NCI-H128 (cell line): Measurements from ENCODE around the gene PDPK1.
A peak's percentile ranks its signal among the peaks of the same experiment; 100 is the strongest.

Source experiments
- DNase-seq: peaks from one replicate; lab custom pipeline; 2025; ENCODE audit not compliant: unreplicated experiment; lab: John Stamatoyannopoulos, UW

The PDPK1 gene

DNA sequence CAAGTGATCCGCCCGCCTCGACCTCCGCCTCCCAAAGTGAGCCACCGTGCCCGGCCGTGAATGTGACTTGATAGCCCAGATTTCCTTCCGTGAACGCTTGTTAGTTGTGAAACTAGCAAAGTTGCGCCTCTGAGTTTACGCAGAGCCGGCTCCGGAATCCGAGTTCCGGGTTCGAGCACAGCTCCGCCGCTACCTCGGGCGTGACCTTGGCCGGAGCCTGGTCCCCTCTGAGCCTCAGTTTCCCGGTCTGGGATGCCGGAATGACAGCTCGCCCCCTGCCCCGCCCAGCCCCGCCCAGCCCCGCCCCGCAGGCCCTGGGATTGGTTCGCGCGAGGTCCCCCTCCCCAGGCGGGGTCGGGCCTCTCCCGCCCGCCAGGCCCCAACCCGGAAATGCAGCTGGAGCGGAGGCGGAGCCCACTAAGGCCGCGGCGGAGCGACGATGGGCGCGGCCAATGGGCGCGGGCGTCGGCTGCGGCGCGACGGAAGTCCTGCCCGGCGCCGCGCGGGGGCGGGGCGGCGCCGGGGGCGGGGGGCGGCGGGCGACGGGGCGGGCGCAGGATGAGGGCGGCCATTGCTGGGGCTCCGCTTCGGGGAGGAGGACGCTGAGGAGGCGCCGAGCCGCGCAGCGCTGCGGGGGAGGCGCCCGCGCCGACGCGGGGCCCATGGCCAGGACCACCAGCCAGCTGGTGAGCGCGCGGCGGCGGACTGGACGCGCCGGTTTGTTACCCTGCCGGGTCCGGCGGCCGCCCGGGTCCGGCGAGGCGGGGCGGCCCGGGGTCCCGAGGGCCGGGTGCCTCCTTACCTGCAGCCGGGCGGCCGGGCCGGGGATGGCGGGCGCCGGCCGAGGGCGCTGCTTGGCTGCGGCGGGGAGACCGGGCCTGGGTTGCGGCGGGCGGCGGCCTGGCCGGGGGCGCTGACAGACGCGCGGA, at the start of gene PDPK1:
PDPK1 (plus strand) TSS at position 571 of the 929 bp plus-strand sequence; CDS start at position 663, 92 bp downstream.
- peak; percentile 77 for DNase-seq

DNA sequence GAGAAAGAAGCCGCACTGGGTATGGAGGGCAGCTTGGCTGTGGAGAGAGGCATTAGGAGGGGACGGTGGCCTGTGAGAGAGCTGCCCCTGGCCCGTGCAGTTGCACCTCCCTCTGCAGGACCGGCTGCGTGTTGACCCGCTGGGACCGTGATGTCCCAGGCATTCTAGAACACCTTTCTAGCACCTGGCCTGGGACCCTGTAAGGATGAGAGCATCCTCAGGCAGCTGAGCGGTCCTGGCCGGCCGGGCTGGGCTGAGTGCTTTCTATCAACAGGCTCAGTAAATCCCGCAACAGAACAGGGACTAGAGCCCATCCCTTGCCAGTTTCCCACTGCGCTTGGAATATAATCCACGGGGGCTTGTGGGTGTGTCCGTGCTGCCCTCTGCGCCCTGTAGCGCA, 48.2 kb upstream of the PDPK1 start:
- DNase-seq = no peak

DNA sequence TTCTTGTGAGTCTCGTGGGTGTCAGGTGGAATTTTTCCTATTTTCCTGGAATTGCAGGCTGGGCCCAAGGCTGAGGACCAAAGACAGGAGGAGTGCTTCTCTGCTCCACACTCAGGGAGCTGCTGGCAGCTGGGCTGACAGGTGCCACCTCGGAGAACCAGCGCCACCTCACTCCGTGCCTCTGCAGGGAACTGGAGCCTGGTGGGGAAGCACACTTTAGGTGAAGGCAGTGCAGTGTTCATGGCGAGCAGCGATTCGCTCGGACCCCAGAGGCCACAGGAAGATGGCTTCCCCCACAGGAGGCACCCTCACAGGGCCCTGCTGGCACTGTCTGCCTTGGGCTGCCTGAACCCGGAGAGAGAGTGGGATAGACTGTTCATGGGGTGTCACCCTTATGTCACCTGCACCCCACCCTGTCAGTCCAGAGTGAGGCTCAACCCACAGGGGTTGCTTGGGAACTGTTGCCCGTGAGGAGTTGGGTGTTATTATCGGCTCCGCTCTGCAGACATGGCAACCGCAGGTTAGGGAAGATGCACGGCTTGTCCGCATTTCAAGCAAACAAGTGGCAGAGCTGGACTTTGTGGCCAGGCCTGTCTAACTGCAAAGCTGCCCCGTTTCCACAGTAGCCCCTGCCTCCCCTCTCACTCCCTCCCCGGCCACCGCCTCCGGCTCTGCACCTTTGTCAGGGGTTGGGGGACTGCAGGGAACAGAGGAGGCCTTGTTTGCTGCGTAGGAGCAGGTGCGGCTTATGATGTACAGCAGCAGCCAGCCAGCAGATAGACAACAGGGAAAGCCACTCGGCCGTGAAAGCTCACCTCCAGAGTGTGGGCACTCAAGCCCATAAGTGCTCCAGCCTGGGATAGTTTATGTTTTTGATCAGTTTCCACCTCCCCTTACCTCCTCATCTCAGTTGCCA, 47.4 kb upstream of the PDPK1 start:
- DNase-seq = peak; percentile 43

DNA sequence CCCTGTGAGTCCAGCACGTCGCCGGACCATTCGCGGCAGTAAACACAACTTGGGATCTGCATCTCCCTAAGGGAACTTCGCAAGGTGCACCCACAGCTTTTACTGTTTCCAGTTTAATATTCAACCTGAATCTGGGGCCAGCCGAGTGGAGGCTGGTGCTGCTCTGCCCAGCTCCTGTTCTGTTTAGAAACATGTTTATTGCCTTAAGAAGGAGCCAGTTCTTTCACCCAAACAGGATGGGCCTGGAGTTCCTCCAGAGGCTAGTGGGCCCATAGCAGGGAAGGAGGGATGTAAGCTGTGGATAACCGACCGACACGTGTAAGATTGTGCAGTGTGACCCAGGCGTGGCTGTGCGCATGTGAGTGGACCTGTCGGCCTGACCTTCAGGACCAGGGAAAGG, 45.5 kb upstream of the PDPK1 start:
- DNase-seq = no peak

DNA sequence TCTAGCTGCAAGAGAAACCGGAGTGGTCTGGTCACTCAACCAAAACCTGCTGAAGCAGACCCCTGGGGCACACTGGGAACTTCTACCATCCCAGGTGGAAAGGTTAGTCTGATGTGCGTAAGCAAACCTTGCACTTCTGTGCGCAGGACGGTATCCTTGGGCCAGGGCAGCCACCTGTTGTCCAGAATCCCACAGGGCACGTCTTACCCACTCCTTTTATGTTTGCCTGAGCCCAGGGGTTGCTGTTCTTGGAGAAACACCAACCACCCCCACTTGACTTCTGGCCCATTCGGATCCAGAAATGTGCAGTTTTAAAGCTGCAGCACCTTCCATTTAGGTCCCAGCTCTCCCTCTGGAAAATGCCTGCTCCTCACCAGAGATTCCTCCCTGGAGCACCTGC, 44.2 kb upstream of the PDPK1 start:
- DNase-seq = no peak

DNA sequence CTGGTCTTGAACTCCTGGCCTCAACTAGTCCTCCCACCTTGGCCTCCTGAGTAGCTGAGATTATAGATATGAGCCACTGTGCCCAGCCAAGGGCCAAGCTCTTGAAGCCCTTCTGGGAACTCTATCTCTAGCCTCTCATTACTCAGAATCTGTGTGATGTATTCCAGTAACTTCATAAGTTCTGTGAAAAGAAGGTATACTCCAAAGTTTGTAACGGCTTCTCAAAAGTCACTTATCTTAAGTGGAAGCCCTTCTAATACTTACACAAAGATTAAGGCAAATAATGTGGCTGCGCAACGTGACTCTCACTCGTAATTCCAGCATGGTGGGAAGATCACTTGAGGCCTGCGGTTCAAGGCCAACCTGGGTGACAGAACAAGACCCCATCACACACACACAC, 43.2 kb upstream of the PDPK1 start:
- DNase-seq = no peak

DNA sequence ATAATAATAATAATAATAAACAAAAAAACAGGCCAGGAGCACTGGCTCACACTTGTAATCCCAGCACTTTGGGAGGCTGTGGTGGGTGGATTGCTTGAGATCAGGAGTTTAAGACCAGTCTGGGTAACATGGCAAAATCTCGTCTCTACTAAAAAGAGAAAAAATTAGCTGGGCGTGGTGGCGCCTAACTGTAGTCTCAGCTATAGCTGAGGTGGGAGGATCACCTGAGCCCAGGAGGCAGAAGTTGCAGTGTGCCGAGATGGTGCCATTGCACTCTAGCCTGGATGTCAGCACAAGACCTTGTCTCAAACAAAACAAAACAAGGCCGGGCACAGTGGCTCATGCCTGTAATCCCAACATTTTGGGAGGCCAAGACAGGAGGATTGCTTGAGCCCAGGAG, 42.8 kb upstream of the PDPK1 start:
- DNase-seq = no peak

DNA sequence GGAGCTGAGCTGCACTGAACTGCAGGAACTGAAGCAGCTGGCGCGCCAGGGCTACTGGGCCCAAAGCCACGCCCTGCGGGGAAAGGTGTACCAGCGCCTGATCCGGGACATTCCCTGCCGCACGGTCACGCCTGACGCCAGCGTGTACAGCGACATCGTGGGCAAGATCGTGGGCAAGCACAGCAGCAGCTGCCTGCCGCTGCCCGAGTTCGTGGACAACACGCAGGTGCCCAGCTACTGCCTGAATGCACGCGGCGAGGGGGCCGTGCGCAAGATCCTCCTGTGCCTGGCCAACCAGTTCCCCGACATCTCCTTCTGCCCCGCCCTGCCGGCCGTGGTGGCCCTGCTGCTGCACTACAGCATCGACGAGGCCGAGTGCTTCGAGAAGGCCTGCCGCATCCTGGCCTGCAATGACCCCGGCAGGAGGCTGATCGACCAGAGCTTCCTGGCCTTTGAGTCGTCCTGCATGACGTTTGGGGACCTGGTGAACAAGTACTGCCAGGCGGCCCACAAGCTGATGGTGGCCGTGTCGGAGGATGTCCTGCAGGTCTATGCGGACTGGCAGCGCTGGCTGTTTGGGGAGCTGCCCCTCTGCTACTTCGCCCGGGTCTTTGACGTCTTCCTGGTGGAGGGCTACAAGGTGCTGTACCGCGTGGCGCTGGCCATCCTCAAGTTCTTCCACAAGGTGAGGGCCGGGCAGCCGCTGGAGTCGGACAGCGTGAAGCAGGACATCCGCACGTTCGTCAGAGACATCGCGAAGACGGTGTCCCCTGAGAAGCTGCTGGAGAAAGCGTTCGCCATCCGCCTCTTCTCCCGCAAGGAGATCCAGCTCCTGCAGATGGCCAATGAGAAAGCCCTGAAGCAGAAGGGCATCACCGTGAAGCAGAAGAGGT, 41.4 kb upstream of the PDPK1 start:
- no peak for DNase-seq

DNA sequence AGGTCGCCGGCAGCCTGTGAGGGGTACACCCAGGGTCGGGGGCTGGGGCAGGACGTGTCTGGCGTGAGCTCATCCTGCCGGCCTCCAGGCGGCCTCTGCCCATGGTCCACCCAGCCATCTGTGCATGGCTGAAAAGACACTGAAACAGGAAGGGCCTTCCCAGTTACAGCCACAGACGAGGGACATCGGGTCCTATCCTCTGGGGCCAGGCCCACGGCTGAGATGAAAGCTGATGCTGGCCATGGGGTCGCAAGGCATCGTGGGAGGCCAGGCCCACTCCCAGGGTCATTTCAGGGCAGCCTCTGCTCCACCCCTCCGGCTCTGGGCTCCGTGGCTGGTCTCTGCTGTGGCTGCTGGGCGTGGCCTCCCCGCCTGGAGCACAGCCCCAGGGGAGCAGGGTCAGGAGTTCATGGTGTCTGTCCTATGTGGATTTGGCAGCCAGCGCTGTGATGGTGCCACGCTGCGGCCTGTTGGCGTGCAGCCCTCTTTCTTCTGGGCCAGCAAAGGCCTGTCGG, 40.6 kb upstream of the PDPK1 start:
- DNase-seq = no peak

DNA sequence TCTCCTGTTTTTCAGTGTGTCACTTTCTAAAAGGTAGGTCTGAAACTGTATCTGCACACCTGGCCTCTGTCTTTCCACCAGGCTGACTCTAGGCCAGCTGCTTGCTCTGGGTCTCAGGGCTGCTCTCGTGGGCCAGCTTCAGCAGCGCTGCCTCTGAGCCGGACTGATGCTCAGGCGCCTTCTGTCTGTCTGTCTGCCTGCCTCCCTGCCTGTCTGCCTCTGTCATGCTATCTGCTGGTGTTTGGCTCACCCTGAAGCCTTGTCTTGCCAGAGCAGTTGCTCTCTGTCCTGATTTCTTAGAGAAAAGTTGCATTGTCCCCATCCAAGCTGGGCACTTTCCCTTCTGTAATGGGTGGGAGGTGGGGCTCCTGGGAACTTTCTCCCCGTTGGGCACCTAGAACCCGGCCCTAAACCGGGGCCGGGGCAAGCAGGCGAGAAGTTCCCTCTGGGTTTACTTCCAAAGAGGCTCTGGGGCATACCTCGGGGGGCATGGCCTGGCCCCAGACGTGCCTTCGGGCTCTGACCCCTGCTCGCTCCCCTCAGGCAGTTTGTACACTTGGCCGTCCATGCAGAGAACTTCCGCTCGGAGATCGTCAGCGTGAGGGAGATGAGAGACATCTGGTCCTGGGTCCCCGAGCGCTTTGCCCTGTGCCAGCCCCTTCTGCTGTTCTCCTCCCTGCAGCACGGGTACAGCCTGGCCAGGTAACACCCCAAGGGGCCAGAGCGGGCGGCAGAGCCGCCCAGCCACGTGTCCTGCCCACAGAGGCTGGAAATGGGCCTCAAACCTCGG, 39.9 kb upstream of the PDPK1 start:
- DNase-seq = no peak

DNA sequence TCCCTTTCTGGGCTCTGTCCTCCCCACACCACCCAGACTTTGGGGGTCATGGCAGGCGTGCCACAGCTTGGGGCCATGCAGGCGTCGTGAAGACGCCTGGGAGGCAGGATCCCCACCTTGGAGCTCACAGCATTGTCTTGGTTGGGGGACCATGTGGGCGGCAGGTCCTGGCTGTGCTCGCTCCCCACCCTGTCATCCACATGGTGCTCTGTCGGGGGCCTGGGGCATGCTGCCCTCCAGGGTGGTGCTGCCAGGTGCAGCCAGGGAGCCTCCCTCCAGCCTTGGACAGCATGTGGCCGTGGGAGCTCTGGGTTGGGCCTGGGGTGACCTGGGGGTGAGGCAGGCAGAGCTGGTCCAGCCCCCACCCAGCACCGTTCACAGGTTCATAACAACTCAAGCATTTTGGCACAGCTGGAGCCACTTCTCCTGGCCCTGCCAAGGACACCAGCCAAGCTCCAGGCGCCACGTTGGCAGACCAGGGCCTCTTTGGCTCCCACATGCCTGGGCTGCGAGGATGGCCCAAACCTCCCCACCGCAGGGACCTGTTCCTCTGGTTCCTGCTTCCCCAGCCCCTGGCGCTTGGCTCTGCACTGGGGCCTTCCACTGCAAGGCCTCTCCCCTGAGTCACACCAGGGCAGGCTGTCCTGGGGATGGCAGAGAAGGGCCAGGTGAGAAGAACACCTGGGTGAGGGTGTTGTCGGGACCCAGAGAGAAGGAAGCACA, 39.1 kb upstream of the PDPK1 start:
- DNase-seq = no peak

DNA sequence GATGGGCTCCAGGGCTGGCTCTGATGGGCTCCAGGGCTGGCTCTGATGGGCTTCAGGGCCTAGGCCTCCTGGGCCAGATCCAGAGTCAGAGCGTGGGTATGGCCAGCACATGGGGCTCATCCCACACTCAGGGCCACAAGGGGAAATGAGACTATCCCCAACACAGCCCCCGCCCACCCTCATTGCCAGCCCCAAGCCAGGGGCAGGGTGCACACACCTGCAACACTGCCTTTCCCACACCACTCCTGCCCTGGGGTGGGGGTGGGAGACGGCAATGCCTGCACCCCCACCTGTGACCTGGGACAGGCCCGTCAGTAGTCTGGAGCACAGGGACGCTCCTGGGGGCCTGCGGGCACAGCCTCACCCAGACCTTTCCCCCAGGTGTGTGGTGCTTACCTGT, 38.4 kb upstream of the PDPK1 start:
- no peak for DNase-seq

DNA sequence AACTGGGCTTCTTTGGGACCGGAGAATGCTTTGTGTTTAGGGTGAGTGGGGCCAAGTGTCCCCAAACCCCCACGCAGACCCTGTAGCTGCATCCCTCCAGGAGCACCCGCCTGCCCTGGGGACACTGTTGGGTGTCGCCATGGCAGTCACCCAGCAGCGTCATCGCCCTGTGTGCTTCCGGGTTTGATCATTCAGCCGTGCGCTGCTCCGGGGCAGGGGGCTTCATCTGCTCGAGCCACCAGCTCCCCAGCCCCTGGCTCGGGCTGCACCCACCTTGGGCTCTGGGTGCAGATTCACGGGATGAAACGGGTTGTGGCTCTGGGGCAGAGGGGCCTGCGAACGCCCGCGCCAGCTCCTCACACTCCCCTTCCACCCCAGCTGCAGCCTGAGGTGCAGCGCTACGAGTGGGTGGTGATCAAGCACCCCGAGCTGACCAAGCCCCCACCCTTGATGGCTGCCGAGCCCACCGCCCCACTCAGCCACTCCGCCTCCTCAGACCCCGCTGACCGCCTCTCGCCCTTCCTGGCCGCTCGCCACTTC, 37.9 kb upstream of the PDPK1 start:
- DNase-seq = no peak

DNA sequence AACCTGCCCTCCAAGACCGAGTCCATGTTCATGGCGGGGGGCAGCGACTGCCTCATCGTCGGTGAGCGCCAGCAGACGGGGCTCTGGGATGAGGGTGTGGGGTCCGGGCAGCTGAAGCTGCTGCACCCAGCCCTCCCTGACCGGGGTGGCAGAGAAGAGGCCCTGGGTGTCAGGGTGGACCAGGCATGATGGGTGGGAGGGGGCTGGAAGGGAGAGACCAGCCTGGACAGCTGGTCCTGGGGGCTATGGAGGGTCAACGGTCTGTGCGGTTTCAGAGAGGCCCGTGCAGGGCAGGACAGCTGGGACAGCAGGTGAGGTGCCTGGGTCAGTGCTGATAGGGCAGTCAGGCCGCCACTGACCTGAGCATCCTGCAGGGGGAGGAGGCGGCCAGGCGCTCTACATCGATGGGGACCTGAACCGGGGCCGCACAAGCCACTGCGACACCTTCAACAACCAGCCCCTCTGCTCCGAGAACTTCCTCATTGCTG, 37.3 kb upstream of the PDPK1 start:
- DNase-seq = no peak

DNA sequence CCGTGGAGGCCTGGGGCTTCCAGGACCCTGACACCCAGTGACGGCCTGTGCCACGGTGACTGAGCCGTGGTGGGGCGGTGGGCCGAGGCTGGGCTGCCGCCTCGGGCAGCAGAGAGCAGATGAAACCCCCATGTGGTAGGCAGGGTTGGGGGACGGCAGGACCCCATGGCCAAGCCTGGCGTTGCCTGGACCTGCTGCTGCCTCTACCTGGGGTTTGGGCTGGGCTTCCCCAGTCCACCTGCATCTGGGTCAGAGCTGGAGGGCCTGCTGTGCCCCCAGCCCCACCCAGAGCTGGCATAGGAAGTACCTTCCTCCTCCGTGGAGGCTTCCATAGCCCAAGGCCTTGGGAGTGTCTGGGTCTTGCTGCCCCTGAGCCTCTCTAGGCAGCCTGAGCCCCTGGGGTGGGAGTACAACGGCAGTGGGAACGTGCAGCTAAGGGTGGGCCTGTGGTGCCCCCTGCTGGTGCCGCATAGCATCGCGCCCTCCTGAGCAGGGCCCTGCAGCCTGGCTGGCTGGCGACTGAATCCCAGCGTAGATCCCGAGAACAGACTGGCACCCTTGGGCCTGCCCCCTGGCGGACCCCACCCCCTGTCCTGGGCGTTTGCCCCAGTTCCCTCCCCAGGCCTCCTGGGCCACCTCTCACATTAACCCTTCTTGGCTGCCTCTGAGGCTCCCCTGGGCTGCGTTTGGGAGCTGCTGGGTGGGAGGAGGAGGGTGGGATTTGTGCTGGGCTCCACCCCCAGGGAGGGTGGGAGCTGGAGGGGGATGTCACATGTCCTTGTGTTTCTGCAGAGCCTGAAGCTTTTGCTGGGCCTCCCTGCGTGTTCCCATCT, 36.7 kb upstream of the PDPK1 start:
- DNase-seq = peak; percentile 74

DNA sequence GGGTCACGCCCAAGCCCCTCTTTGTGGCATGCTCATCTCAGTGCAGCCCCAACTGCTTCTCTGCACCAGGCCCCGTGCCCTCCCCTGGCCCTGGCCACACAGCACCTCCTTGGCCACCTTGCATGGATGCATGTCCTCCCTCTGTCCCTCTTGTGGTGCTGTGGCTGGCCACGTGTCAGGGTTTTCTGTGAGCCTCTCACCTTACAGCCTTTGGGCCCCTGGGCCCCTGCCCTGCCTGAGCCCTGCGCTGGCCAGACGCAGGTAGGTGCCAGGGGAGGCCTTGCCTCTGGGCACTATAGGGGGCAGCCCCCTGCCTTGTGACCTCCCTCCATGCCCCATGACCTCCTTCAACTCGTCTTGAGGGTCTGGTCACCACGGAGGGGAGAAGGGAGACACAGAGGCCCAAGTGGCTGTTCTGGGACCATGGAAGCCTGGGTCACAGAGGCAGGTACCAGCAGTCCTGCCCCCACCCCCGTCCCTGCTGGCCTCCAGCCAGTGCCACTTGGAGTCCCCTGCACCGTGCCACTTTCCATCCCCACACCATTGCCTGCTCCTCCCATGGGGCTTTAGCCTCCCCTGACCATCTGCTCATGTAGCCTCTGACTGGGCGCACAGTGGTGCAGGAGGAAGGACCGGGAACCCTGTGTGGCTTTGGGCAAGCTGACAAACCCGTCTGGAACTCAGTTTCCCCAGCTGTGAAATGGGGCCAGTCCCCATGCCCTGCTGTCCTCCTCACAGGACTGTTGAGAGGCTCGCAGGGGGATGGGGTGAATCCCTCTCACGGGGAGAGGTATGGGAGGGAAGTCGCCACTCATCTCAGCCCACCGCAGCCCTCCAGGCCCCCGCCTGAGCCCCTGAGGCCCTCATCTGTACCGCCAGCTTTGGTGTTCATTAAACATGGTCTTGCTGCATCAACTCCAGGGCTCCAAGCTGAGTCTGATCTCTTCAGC, 35.6 kb upstream of the PDPK1 start:
- DNase-seq = no peak

DNA sequence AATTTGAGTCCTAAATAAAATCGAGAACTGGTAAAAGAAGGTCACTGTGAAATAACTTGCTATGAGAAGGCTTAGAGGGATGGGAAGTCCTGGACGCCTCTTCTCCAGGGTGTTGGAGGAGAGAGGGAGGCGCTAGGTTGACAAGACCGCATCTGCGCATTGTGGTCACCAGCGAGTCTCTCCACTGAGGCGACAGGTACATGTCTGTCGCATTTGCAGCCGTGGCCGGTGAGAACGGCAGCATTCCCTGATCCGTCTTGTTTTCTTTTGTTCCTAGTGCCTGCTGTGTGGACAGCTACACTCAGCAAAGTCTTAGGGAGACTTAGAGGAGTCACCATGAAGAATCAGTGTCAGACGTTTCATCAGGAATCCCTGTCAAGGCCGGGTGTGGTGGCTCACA, 32.1 kb upstream of the PDPK1 start:
- no peak for DNase-seq
